GM18870 (cell line): ENCODE results near the gene NXNL1.
A peak's percentile ranks its signal among the peaks of the same experiment; 100 is the strongest.
"Not testable (repeated sequence)": the region's sequence is repeated elsewhere in the genome, so short reads cannot be mapped to it uniquely, and the experiment has no call there.

Experiments used
- ATAC-seq: cut with Tn5 transposase; IDR thresholded peaks from one replicate; pipeline ENCODE4 v1.9.1; 2021; ENCODE audit warnings: moderate library complexity; ENCODE audit not compliant: unreplicated experiment

Gene NXNL1

GRCh38 chr19:17487284-17488121 lies 26.8 kb upstream of the NXNL1 start:
- ATAC-seq = no peak

- ATAC-seq = no peak
These were observed 26.0 kb upstream of the NXNL1 start for GRCh38 chr19:17486545-17487240.

GRCh38 chr19:17484520-17485185 lies 23.9 kb upstream of the NXNL1 start:
- ATAC-seq = no peak

- no peak for ATAC-seq
These were observed 22.9 kb upstream of the NXNL1 start for GRCh38 chr19:17483605-17484002.

GRCh38 chr19:17482877-17483604 lies 22.3 kb upstream of the NXNL1 start:
- ATAC-seq = no peak

GRCh38 chr19:17481986-17482385 lies 21.3 kb upstream of the NXNL1 start:
- ATAC-seq = no peak

GRCh38 chr19:17479325-17479791 lies 18.6 kb upstream of the NXNL1 start:
- ATAC-seq = no peak

GRCh38 chr19:17475541-17476115 lies 14.9 kb upstream of the NXNL1 start:
- ATAC-seq = no peak

- not testable (repeated sequence) for ATAC-seq
These were observed 14.3 kb upstream of the NXNL1 start for GRCh38 chr19:17475011-17475540.

GRCh38 chr19:17473041-17473440 lies 12.3 kb upstream of the NXNL1 start:
- no peak for ATAC-seq

GRCh38 chr19:17471410-17472125 lies 10.8 kb upstream of the NXNL1 start:
- ATAC-seq = no peak

- ATAC-seq = peak; percentile 77
These were observed 9.5 kb upstream of the NXNL1 start, which contains the start of gene SLC27A1 for GRCh38 chr19:17470068-17470841. Gene SLC27A1 (plus strand): TSS chr19:17470524. CDS start chr19:17470541, 17 bp downstream.

- peak; percentile 30 for ATAC-seq
These were observed 8.8 kb upstream of the NXNL1 start for GRCh38 chr19:17469481-17470067.

- ATAC-seq = no peak
These were observed 8.4 kb upstream of the NXNL1 start for GRCh38 chr19:17469092-17469480.

GRCh38 chr19:17468302-17469091 lies 7.8 kb upstream of the NXNL1 start:
- no peak for ATAC-seq

GRCh38 chr19:17467471-17468301 lies 7.0 kb upstream of the NXNL1 start:
- no peak for ATAC-seq

- ATAC-seq = no peak
These were observed 5.7 kb upstream of the NXNL1 start for GRCh38 chr19:17466487-17466850.
